DMS53 treated with DMSO at 0.1 percent for 48 hours (cell line): ENCODE measurements around the gene CNTN5.
A peak's percentile ranks its signal among the peaks of the same experiment; 100 is the strongest.

ENCODE experiments used
- DNase-seq: peaks from one replicate; lab custom pipeline; 2025; ENCODE audit not compliant: unreplicated experiment; lab: John Stamatoyannopoulos, UW

CNTN5 gene

GRCh38 chr11:99371257-99371656 is 350.5 kb downstream of the CNTN5 start:
- no peak for DNase-seq

- DNase-seq = no peak
Measured at GRCh38 chr11:99376463-99376862, 355.7 kb downstream of the CNTN5 start.

- no peak for DNase-seq
Measured at GRCh38 chr11:99383648-99384245, 363.0 kb downstream of the CNTN5 start.

- DNase-seq = no peak
Measured at GRCh38 chr11:99391245-99391644, 370.5 kb downstream of the CNTN5 start.

GRCh38 chr11:99406345-99406744 is 385.6 kb downstream of the CNTN5 start:
- DNase-seq = no peak

- no peak for DNase-seq
Measured at GRCh38 chr11:99410636-99411035, 389.9 kb downstream of the CNTN5 start.

GRCh38 chr11:99418927-99419720 is 398.4 kb downstream of the CNTN5 start:
- DNase-seq = no peak

GRCh38 chr11:99419991-99420390 is 399.2 kb downstream of the CNTN5 start:
- no peak for DNase-seq

GRCh38 chr11:99422581-99423427 is 402.1 kb downstream of the CNTN5 start:
- peak; percentile 39 for DNase-seq

- no peak for DNase-seq
Measured at GRCh38 chr11:99423428-99423983, 402.8 kb downstream of the CNTN5 start.

- no peak for DNase-seq
Measured at GRCh38 chr11:99424313-99425084, 403.8 kb downstream of the CNTN5 start.

- DNase-seq = no peak
Measured at GRCh38 chr11:99425596-99425995, 404.8 kb downstream of the CNTN5 start.

GRCh38 chr11:99432677-99433076 is 411.9 kb downstream of the CNTN5 start:
- no peak for DNase-seq

- no peak for DNase-seq
Measured at GRCh38 chr11:99443276-99443675, 422.5 kb downstream of the CNTN5 start.

GRCh38 chr11:99446400-99446799 is 425.7 kb downstream of the CNTN5 start:
- no peak for DNase-seq

GRCh38 chr11:99449345-99449744 is 428.6 kb downstream of the CNTN5 start:
- DNase-seq = no peak

GRCh38 chr11:99452075-99452474 is 431.3 kb downstream of the CNTN5 start:
- no peak for DNase-seq

- DNase-seq = no peak
Measured at GRCh38 chr11:99461913-99462312, 441.2 kb downstream of the CNTN5 start.

GRCh38 chr11:99464985-99465384 is 444.2 kb downstream of the CNTN5 start:
- no peak for DNase-seq

- no peak for DNase-seq
Measured at GRCh38 chr11:99489581-99489980, 468.8 kb downstream of the CNTN5 start.

- DNase-seq = no peak
Measured at GRCh38 chr11:99494065-99494464, 473.3 kb downstream of the CNTN5 start.
